T47D (cell line): ENCODE results near the gene COG4.
A peak's percentile ranks its signal among the peaks of the same experiment; 100 is the strongest.

ENCODE experiments used
- DNase-seq, 2 experiments: peaks; one replicate each; pipeline versions ENCODE4 v3.0.0 to v3.0.0-alpha.2; 2011 to 2012; ENCODE audit warnings: low read depth in 1 of 2, low spot score in 1 of 2
- JUND ChIP-seq: IDR thresholded peaks from 2 replicates; pipeline ENCODE4 v1.6.1; 2012; ENCODE audit warnings: low read depth
- in situ Hi-C: cut with HindIII; loops from 2 replicates; pipeline ENCODE4 v1.10.0; 2016; ENCODE audit warnings: low sequenced_read_pairs, low pct_unique_long_range_greater_than_20kb

COG4 gene

DNA sequence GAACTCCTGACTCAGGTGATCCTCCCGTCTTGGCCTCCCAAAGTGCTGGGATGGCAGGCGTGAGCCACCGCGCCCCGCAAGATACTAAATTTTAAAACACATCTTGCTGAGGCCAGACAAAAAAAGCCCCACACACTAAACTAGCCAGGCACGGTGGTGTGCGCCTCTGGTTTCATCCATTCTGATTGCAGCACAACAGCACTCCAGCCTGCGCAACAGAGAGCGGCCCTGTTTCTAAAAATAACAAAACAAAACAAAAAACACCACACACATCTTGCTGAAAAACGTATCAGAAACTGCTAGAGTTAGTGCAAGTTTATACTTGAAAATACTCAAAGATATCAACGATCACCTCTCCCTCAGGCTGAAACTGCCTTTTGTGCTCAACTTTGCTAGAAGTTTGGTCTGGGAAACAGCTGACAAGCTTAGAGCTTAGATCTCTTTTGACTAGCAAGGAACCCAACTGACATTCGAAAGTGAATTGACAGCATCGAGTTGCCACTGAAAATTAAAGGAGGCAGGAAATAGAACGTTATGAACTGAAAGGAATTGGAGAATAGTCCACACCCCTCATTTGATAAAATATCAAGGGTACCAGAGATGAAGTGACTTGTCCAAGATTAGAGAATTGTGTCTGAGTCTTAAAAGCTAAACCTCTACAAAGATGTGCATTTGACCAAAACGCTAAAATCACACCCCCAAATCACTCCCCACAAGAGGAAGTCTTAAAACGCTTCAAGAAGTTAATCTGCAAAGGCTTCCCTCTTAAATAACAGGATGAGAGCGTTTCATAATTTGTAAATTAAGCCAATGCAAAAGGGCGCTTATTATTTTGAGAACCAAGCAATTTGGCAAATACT, 908 bp downstream of the COG4 start:
- DNase-seq, result no peak
- TF ChIP-seq JUND, result no peak
- in situ Hi-C loops, result no loop called here

- no peak for TF ChIP-seq JUND
- no peak for DNase-seq
- in situ Hi-C loops, result no loop called here
Measured at GRCh38 chr16:70520612-70521297, 2.6 kb downstream of the COG4 start.

DNA sequence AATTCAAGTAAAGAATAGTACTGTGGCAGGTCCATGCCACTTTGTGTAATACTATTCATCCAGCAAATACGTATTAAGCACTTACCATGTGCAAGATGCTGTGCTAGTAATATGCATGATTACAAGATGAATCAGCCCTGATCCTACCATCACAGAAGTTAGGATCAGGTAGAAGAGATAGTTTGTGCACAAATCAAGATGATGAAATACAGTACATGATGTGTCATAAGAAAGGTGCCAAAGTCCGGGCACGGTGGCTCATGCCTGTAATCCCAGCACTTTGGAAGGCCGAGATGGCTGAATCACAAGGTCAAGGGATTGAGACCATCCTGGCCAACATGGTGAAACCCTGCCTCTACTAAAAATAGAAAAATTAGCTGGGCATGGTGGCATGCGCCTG, 10.9 kb downstream of the COG4 start:
- no peak for DNase-seq
- in situ Hi-C loops, result no loop called here
- no peak for TF ChIP-seq JUND

DNA sequence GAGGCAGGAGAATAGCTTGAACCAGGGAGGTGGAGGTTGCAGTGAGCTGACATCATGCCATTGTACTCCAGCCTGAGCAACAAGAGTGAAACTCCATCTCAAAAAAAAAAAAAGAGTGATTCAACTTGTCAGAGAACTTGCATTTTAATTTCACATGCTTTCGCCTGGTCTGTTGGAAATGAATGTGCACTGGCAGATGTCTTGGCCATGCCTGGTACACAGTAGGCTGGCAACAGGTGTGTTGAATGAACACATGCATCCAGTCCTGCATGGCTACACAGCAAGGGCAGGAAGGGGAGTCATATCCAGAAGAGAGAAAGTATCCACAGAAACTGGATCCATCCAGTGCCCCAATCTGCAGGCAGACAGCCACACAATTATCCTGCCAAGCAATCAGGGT, 11.5 kb downstream of the COG4 start:
- in situ Hi-C loops, result no loop called here
- no peak for DNase-seq
- no peak for TF ChIP-seq JUND

- DNase-seq, result no peak
- no peak for TF ChIP-seq JUND
- in situ Hi-C loops, result no loop called here
Measured at GRCh38 chr16:70510216-70510615, 13.1 kb downstream of the COG4 start.

DNA sequence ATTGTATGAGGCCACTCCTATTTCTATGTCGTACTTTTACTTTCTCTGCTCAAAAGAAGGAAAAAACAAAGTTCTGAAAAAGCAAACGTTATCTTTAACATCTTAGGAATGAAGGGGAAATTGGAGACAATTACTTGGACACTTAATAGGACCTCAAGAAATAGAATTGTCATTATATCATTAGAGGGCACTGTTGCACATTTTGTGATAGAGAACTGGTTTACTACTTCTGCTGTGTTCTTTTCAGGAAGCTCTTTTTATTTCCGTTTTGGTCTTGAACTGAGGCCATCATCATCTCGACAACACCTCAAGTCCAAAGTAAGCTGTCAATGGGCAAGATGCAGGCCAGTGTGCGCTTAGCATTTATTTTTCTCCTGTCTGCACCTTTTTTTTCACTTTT, 14.6 kb downstream of the COG4 start:
- in situ Hi-C loops, result no loop called here
- no peak for TF ChIP-seq JUND
- peak in 1 of 2 experiments; percentile 24 for DNase-seq

DNA sequence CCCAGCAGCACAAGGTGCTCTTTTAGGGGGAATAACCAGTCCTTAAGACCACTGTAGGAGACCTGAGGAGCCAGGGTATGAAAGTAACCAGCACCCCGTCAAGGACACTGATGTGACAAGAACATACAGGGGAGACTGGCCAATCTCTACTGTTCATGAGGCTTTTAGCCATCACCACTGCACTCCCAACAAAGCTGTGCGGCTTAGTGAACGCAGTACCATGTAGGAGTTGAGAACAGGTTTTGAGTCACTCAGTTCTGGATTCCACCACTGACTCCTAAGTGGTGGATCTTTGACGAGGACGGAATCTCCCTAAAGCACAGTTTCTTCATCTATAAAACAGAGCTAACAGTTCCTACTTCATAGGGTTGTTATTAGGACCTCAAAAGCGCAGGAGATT, 26.8 kb downstream of the COG4 start:
- no peak for TF ChIP-seq JUND
- in situ Hi-C loops, result no loop called here
- DNase-seq, result no peak

DNA sequence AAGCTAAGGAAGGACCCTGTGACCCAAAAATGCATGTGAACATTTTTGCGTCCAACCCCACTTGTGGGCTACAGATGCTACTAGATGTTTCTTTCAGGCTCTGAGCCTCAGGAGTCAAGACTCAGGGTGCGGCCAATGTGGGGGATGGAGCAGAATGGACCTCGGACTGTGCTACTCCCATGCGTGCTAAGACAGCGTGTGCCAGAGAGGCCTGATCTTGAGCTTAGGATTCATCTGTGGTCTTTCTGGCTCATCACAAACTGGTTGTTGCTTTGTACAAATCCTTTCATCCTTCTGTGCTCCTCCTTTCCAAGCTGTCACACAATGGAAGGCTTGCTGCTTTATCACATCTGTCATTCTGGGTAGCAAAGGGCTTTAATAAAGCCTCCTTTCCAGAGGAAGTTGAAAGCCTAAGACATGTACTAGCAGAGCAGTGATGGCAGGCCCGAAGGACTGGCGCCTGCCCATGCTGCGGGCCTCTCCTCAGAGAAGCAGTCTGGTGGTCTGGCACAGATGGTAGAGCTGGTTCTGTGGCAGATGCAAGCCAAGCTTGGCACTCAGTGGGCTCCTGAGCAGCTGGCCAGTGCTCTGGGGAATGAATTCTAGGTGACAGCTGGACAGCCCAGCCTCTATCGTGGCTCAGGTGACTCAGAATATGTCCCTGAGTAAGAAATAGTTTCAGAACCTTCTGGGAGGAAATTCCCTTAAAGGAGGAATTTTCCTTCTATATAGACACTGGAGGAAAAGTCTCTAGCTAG, 27.8 kb downstream of the COG4 start:
- in situ Hi-C loops, result no loop called here
- no peak for DNase-seq
- no peak for TF ChIP-seq JUND

DNA sequence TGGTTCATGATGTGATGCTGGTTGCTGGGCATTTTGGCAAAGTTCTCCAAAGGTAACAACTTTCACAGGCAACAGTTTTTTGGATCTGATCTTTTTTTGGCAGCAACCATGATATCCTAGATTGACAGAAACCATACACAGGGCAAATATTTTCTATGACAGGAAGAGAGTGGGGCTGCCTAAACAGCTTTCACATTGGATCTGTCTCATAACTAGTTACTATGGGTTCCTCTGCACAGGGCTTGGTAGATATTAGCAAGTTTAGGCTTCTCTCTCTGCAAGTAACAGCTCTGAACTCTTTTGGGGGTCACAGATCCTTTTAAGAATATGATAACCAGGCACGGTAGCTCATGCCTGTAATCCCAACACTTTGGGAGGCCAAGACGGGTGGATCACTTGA, 28.6 kb downstream of the COG4 start:
- in situ Hi-C loops, result no loop called here
- no peak for DNase-seq
- no peak for TF ChIP-seq JUND

GRCh38 chr16:70494202-70494770, 29.1 kb downstream of the COG4 start:
- no peak for TF ChIP-seq JUND
- DNase-seq, result no peak
- in situ Hi-C loops, result no loop called here

DNA sequence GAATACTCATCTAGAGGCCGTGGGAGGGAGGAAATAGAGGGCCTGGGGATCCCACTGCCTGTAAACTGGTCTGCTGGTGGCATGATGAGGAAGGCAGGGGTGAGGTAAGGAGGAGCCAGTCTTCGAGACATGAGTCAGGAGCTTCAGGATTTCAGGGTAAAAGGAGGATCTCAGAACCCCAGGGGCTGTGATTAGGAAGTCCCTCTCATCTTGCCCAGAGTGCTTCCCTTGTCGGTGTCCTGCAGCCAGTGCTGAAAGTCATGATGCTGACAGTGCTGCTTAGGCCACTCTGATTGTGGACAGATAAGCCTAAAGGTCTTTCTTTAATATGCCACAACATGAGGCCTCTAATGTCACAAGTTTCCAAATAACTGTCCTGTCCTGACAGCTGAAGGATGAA, 29.6 kb downstream of the COG4 start:
- DNase-seq, result no peak
- in situ Hi-C loops, result no loop called here
- no peak for TF ChIP-seq JUND

- in situ Hi-C loops, result no loop called here
- no peak for TF ChIP-seq JUND
- no peak for DNase-seq
Measured at GRCh38 chr16:70490261-70490660, 33.1 kb downstream of the COG4 start.
